ENCODE measurements around the gene ZFAND3.

DNA sequence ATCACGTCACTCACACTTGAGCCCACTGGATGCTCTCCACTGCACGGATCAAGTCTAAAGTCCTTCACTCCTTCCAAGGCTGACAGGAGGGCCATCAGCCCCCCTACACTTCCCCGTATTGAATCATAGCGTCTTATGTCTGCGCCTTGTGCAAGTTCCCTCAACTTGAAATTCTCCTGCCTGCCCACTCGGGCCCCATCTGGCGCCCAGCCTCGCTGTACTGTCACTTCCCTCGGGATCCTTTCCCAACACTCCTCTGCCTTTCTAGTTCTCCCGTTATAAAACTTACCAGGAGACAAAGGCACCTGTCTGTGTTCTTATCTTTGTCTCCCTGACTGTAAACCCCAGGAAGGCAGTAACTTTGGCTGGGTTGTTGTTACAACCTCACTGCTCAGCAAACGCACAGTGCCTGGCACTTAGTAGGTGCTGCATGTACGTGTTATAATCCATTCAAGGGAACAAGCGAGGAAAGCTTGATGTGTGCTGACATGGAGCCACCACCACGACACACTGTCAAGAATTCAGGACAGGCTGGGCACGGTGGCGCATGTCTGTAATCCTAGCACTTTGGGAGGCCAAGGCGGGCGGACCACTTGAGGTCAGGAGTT, 33.8 kb upstream of the ZFAND3 start:
- TF ChIP-seq, protein P1, sequence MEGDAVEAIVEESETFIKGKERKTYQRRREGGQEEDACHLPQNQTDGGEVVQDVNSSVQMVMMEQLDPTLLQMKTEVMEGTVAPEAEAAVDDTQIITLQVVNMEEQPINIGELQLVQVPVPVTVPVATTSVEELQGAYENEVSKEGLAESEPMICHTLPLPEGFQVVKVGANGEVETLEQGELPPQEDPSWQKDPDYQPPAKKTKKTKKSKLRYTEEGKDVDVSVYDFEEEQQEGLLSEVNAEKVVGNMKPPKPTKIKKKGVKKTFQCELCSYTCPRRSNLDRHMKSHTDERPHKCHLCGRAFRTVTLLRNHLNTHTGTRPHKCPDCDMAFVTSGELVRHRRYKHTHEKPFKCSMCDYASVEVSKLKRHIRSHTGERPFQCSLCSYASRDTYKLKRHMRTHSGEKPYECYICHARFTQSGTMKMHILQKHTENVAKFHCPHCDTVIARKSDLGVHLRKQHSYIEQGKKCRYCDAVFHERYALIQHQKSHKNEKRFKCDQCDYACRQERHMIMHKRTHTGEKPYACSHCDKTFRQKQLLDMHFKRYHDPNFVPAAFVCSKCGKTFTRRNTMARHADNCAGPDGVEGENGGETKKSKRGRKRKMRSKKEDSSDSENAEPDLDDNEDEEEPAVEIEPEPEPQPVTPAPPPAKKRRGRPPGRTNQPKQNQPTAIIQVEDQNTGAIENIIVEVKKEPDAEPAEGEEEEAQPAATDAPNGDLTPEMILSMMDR (IDR thresholded peaks at IDR 0.05), result no peak
- TF ChIP-seq POLR2A (IDR thresholded peaks at IDR 0.05), result no peak

Measured in adrenal gland (tissue), 5 donors.